ENCODE data around the gene MYL12B.

MYL12B gene

DNA sequence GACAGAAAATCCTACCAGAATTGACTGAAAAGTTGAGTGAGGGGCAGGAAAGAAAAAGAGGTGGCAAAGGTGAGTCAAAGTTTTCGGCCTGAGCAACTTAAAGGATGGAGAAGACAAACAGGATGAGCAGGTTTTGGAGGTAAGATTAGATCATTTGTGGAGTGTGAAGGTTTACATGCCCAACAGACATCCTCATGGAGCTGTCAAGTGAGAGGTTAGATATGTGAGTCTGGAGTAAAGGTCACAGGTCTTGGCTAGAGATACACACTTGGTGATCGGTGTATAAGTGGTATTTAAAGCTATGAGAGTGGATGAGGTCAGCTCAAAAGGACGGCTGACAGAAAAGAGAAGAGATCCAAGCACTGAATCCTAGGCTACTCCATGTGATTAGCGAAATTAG is 25.5 kb upstream of the MYL12B start:
- TF ChIP-seq, protein P1, sequence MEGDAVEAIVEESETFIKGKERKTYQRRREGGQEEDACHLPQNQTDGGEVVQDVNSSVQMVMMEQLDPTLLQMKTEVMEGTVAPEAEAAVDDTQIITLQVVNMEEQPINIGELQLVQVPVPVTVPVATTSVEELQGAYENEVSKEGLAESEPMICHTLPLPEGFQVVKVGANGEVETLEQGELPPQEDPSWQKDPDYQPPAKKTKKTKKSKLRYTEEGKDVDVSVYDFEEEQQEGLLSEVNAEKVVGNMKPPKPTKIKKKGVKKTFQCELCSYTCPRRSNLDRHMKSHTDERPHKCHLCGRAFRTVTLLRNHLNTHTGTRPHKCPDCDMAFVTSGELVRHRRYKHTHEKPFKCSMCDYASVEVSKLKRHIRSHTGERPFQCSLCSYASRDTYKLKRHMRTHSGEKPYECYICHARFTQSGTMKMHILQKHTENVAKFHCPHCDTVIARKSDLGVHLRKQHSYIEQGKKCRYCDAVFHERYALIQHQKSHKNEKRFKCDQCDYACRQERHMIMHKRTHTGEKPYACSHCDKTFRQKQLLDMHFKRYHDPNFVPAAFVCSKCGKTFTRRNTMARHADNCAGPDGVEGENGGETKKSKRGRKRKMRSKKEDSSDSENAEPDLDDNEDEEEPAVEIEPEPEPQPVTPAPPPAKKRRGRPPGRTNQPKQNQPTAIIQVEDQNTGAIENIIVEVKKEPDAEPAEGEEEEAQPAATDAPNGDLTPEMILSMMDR (IDR thresholded peaks at IDR 0.05; ENCODE audit: insufficient read depth, missing control alignments) = no peak
- DNase-seq (ENCODE audit: insufficient read length, low spot score) (no peak), FAIRE-seq (no peak)

DNA sequence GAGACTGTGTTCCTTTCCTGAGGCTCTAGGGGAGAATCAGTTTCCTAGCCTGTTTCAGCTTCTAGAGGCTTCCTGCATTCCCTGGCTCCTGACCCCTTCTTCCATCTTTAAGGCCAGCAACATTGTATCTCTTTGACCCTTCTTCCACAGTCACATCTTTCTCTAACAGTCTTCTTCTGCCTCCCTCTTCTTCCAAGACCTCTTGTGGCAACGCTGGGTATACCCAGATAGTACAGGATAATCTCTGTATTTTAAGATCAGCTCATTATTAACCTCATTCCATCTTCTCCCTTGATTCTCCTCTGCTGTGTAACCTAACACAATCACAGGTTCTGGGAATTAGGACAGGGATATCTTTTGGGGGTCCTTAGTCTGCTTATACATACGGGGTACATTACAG is 23.2 kb upstream of the MYL12B start:
- TF ChIP-seq, protein P1 (IDR thresholded peaks at IDR 0.05; ENCODE audit: insufficient read depth, missing control alignments) = no peak
- FAIRE-seq (no peak), DNase-seq (ENCODE audit: insufficient read length, low spot score) (no peak)

DNA sequence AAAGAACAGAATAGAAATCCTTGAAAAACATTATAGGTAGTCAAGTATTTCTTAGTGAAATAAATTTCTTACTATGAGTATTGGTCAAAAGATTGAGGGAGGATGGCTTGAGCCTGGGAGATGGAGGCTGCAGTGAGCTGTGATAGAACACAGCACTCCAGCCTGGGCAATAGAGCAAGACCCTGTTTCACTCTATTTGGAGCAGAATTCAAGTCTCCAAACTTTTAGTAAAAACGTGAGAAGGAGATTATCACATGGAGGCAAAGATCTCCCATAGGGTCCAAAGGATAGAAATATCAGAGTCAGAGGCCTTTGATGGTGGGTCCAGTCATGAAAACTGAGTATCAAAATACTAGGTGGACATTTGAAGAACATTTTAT is 16.8 kb upstream of the MYL12B start:
- TF ChIP-seq, protein P1 (IDR thresholded peaks at IDR 0.05; ENCODE audit: insufficient read depth, missing control alignments) = no peak
- FAIRE-seq = no peak
- DNase-seq (ENCODE audit: insufficient read length, low spot score) = no peak

DNA sequence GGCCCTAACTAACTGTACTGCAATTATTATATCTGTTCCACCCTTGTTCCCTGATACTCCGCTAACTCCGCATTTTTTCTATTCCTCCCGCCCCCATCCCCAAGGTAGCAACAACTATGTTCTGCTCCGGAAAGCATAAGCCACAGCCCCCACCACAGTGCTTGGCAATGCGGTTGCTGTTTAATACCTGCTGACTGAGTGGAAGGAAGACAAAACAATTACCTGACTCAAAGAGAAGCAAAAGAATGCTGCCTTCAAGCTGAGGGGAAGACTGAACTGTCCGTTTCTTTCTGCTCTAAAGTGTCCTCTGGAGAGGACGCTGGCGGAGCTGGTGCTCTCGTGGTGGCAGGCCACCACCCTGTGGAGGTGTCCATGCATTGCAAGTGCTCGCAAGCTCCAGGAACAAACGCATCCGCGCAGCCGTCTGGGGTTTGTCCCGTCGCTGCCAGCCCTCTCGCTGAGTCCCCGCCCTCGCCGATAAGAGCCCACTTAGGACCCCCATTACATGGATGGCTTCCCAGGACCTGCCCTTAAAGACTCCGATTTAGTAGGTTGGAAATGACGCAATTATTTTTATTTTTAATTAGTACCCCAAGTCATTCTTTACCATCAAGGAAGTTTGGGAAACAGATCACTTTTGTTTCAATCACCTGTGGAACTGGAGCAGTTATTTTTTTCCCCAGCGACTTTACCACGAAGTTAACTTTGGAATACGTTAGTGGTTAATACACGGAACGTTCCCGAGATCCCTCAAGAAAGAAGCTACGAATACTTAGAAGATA is 15.9 kb upstream of the MYL12B start:
- FAIRE-seq (peak; percentile 21), DNase-seq (ENCODE audit: insufficient read length, low spot score) (no peak)
- TF ChIP-seq, protein P1 (IDR thresholded peaks at IDR 0.05; ENCODE audit: insufficient read depth, missing control alignments) = peak; percentile 98

DNA sequence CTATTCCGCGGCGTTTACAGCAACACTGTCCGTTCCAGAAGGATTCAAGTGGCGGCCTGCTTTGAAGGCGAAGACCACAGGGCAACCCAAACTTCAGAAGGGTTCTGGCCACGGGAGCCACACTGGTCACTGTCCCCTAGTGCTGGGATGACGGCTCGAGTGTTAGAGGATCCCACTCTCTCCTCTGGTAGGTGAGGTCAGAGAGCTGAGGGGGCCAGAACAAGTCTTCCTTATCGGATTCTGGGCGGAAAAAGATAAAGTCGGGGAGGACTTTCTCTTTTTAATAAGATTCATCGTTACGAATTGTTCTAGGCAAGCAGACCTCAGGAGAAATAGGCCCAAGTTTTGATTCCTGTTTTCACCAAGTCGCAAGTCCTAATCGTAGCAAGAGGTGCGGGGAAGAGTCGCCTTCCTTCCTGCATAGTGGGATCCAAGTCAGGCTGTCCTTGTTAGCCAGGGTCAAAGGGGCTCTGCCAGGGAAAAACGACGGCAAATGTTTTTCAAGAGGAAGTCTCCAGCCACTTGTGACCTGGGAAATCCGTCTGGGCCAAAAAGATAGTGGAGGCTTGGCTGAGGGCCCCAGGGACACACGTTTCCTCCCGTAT is 15.2 kb upstream of the MYL12B start:
- TF ChIP-seq, protein P1 (IDR thresholded peaks at IDR 0.05; ENCODE audit: insufficient read depth, missing control alignments) = no peak
- no peak for FAIRE-seq

DNA sequence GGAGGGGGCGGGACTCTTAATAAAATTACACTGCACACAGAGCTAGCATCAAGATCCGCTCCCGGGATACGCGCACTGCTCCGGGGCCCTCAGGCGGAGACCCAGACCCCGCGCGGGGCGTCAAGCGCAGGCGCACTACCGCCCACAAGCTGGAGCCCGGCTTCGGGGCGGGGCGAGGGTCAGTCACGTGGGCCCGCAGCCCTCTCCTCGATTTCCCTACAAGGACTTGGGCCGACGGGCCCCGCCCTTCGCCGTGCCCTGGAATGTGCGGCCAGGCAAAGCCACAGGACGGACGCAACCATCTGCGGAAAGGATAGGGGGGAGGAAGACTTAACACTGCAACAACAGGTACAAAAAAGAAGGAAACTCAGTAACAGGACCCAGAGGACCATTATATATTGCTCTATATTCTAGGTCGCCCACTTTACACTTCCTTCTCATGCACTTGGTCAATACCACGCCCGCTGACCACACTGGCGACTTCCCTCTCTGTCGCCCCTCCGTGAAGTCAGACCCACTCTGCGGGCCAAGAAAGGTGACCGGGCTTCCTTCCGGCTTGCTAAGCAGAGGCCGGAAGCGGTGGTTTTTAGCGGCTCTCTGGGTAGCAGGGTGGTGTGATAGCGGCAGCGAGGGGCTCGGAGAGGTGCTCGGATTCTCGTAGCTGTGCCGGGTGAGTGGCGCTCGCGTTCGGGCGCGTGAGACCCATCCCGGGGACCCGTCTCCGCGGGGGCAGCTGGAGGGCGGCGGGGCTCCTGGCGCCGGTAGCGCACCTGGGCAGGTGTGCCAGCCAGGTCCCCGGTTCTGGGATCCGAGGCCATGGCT is 14.5 kb upstream of the MYL12B start, which contains the start of gene MYL12A:
TSS of gene MYL12A (plus strand) at position 562 of the 822 bp plus-strand sequence. CDS start 5,447 bp downstream, outside the sequence.
- TF ChIP-seq, protein P1 (IDR thresholded peaks at IDR 0.05; ENCODE audit: insufficient read depth, missing control alignments) = no peak
- FAIRE-seq (no peak), DNase-seq (ENCODE audit: insufficient read length, low spot score) (peak; percentile 82)

More for the DNA sequence above, 15.2 kb upstream of the MYL12B start:
- DNase-seq (ENCODE audit: insufficient read length, low spot score) = no peak

Measured in D721Med (cell line).